Measurements from ENCODE around the gene FAM120C. TPM values are rescaled to one million over a fixed set of nuclear protein-coding genes. Genes with fewer than 3 reads are reported as not detected.
A peak's percentile ranks its signal among the peaks of the same experiment; 100 is the strongest.

FAM120C gene
- total and polyA plus RNA-seq, 7 experiments from 2014 or later: 8.0 to 24.7 (median 15.1) TPM

- H3K27me3 ChIP-seq (ENCODE audit: control insufficient read depth in 2 of 2, insufficient read depth in 2 of 2, low read length in 2 of 2): no peaks in the 10 kb centered on the region
- H3K9me3 ChIP-seq (ENCODE audit: control insufficient read depth in 2 of 3, low read length in 3 of 3): no peaks in the 10 kb centered on the region
- DNase-seq: no peak
- Mint-ChIP-seq H3K27me3 (no peaks in the 10 kb centered on the region), H3K4me1 (peaks cover 0 to 4% (median 0%) of the 10 kb centered on the region in 7 donors), H3K36me3 (peaks cover 0 to 12% (median 12%) of the 10 kb centered on the region in 5 donors), H3K4me3 (no peak overlapping the region), H3K9me3 (no peaks in the 10 kb centered on the region), H3K27ac (peak overlapping the region in 2 of 9 donors; percentile 4 to 38)
- ATAC-seq: no peak
- H3K4me1 ChIP-seq (ENCODE audit: control insufficient read depth in 2 of 2, insufficient read depth in 2 of 2, low read length in 2 of 2): no peaks in the 10 kb centered on the region
- CTCF ChIA-PET: no interaction called here
- intact Hi-C loops (cut with micrococcal nuclease): no loop called here
- POLR2A ChIA-PET: interaction anchor here (1.6 kb wide), 1 partner anchor 10 kb away, joined by 4 read pairs; no protein-coding TSS in a partner anchor
- H3K36me3 ChIP-seq (ENCODE audit: control insufficient read depth in 2 of 3, insufficient read depth in 3 of 3, low read length in 3 of 3): no peaks in the 10 kb centered on the region
- no peak overlapping the region for H3K27ac ChIP-seq (ENCODE audit: low read depth, low read length)
- no peak overlapping the region for H3K4me3 ChIP-seq (ENCODE audit: low read length)
Measured at GRCh38 chrX:54171091-54171490, 12.0 kb downstream of the FAM120C start.

- no peaks in the 10 kb centered on the region for H3K36me3 ChIP-seq (ENCODE audit: control insufficient read depth in 2 of 3, insufficient read depth in 3 of 3, low read length in 3 of 3)
- Mint-ChIP-seq H3K27ac (no peak overlapping the region), H3K36me3 (no peaks in the 10 kb centered on the region), H3K27me3 (no peaks in the 10 kb centered on the region), H3K4me1 (no peaks in the 10 kb centered on the region), H3K4me3 (no peak overlapping the region), H3K9me3 (no peaks in the 10 kb centered on the region)
- DNase-seq (no peak), ATAC-seq (no peak)
- no peak overlapping the region for H3K27ac ChIP-seq (ENCODE audit: low read depth, low read length)
- CTCF ChIA-PET: no interaction called here
- POLR2A ChIA-PET: no interaction called here
- intact Hi-C loops (cut with micrococcal nuclease): no loop called here
- no peaks in the 10 kb centered on the region for H3K9me3 ChIP-seq (ENCODE audit: control insufficient read depth in 2 of 3, low read length in 3 of 3)
- H3K27me3 ChIP-seq (ENCODE audit: control insufficient read depth in 2 of 2, insufficient read depth in 2 of 2, low read length in 2 of 2): no peaks in the 10 kb centered on the region
- H3K4me1 ChIP-seq (ENCODE audit: control insufficient read depth in 2 of 2, insufficient read depth in 2 of 2, low read length in 2 of 2): no peaks in the 10 kb centered on the region
- H3K4me3 ChIP-seq (ENCODE audit: low read length): no peak overlapping the region
Measured at GRCh38 chrX:54166915-54167314, 16.1 kb downstream of the FAM120C start.

GRCh38 chrX:54157561-54157960 is 25.5 kb downstream of the FAM120C start:
- CTCF ChIA-PET: no interaction called here
- no peak for ATAC-seq
- intact Hi-C loops (cut with micrococcal nuclease): no loop called here
- no peaks in the 10 kb centered on the region for H3K36me3 ChIP-seq (ENCODE audit: control insufficient read depth in 2 of 3, insufficient read depth in 3 of 3, low read length in 3 of 3)
- Mint-ChIP-seq H3K36me3 (peaks cover 6 to 31% (median 25%) of the 10 kb centered on the region in 5 donors), H3K9me3 (no peaks in the 10 kb centered on the region), H3K27ac (no peak overlapping the region), H3K27me3 (no peaks in the 10 kb centered on the region), H3K4me3 (no peak overlapping the region), H3K4me1 (peaks cover 0 to 9% (median 0%) of the 10 kb centered on the region in 7 donors)
- H3K27ac ChIP-seq (ENCODE audit: low read depth, low read length): no peak overlapping the region
- POLR2A ChIA-PET: no interaction called here
- H3K27me3 ChIP-seq (ENCODE audit: control insufficient read depth in 2 of 2, insufficient read depth in 2 of 2, low read length in 2 of 2): no peaks in the 10 kb centered on the region
- DNase-seq: no peak
- no peaks in the 10 kb centered on the region for H3K4me1 ChIP-seq (ENCODE audit: control insufficient read depth in 2 of 2, insufficient read depth in 2 of 2, low read length in 2 of 2)
- no peak overlapping the region for H3K4me3 ChIP-seq (ENCODE audit: low read length)
- H3K9me3 ChIP-seq (ENCODE audit: control insufficient read depth in 2 of 3, low read length in 3 of 3): no peaks in the 10 kb centered on the region

- intact Hi-C loops (cut with micrococcal nuclease): no loop called here
- POLR2A ChIA-PET: no interaction called here
- Mint-ChIP-seq H3K4me3 (no peak overlapping the region), H3K4me1 (no peaks in the 10 kb centered on the region), H3K27me3 (no peaks in the 10 kb centered on the region), H3K27ac (no peak overlapping the region), H3K36me3 (peaks cover 4 to 40% (median 19%) of the 10 kb centered on the region in 5 donors), H3K9me3 (peaks cover 0 to 9% (median 0%) of the 10 kb centered on the region in 11 donors)
- H3K4me1 ChIP-seq (ENCODE audit: control insufficient read depth in 2 of 2, insufficient read depth in 2 of 2, low read length in 2 of 2): no peaks in the 10 kb centered on the region
- no peaks in the 10 kb centered on the region for H3K9me3 ChIP-seq (ENCODE audit: control insufficient read depth in 2 of 3, low read length in 3 of 3)
- no peak overlapping the region for H3K4me3 ChIP-seq (ENCODE audit: low read length)
- CTCF ChIA-PET: no interaction called here
- H3K36me3 ChIP-seq (ENCODE audit: control insufficient read depth in 2 of 3, insufficient read depth in 3 of 3, low read length in 3 of 3): peaks cover 0 to 11% (median 0%) of the 10 kb centered on the region in 3 experiments
- H3K27me3 ChIP-seq (ENCODE audit: control insufficient read depth in 2 of 2, insufficient read depth in 2 of 2, low read length in 2 of 2): no peaks in the 10 kb centered on the region
- H3K27ac ChIP-seq (ENCODE audit: low read depth, low read length): no peak overlapping the region
- no peak for ATAC-seq
- DNase-seq: no peak
Measured at GRCh38 chrX:54134269-54134668, 48.8 kb downstream of the FAM120C start.

- Mint-ChIP-seq H3K4me3 (no peak overlapping the region), H3K9me3 (peaks cover 0 to 3% (median 0%) of the 10 kb centered on the region in 11 donors), H3K4me1 (no peaks in the 10 kb centered on the region), H3K27me3 (no peaks in the 10 kb centered on the region), H3K27ac (no peak overlapping the region), H3K36me3 (peaks cover 0 to 16% (median 4%) of the 10 kb centered on the region in 5 donors)
- H3K27ac ChIP-seq (ENCODE audit: low read depth, low read length): no peak overlapping the region
- no peaks in the 10 kb centered on the region for H3K27me3 ChIP-seq (ENCODE audit: control insufficient read depth in 2 of 2, insufficient read depth in 2 of 2, low read length in 2 of 2)
- no peaks in the 10 kb centered on the region for H3K36me3 ChIP-seq (ENCODE audit: control insufficient read depth in 2 of 3, insufficient read depth in 3 of 3, low read length in 3 of 3)
- no peak for DNase-seq
- H3K4me3 ChIP-seq (ENCODE audit: low read length): no peak overlapping the region
- CTCF ChIA-PET: no interaction called here
- POLR2A ChIA-PET: no interaction called here
- H3K9me3 ChIP-seq (ENCODE audit: control insufficient read depth in 2 of 3, low read length in 3 of 3): no peaks in the 10 kb centered on the region
- ATAC-seq: no peak
- no peaks in the 10 kb centered on the region for H3K4me1 ChIP-seq (ENCODE audit: control insufficient read depth in 2 of 2, insufficient read depth in 2 of 2, low read length in 2 of 2)
- intact Hi-C loops (cut with micrococcal nuclease): no loop called here
Measured at GRCh38 chrX:54116391-54116790, 66.7 kb downstream of the FAM120C start.

GRCh38 chrX:54093571-54093970 is 89.5 kb downstream of the FAM120C start:
- DNase-seq (no peak), ATAC-seq (no peak)
- Histone ChIP-seq H3K27ac (ENCODE audit: low read depth, low read length) (no peak overlapping the region), H3K27me3 (ENCODE audit: control insufficient read depth in 2 of 2, insufficient read depth in 2 of 2, low read length in 2 of 2) (no peaks in the 10 kb centered on the region), H3K4me3 (ENCODE audit: low read length) (no peak overlapping the region), H3K36me3 (ENCODE audit: control insufficient read depth in 2 of 3, insufficient read depth in 3 of 3, low read length in 3 of 3) (no peaks in the 10 kb centered on the region), H3K9me3 (ENCODE audit: control insufficient read depth in 2 of 3, low read length in 3 of 3) (no peaks in the 10 kb centered on the region), H3K4me1 (ENCODE audit: control insufficient read depth in 2 of 2, insufficient read depth in 2 of 2, low read length in 2 of 2) (no peaks in the 10 kb centered on the region)
- Mint-ChIP-seq H3K27ac (no peak overlapping the region), H3K27me3 (no peaks in the 10 kb centered on the region), H3K4me1 (no peaks in the 10 kb centered on the region), H3K4me3 (no peak overlapping the region), H3K36me3 (peaks cover 0 to 4% (median 0%) of the 10 kb centered on the region in 5 donors), H3K9me3 (no peaks in the 10 kb centered on the region)
- CTCF ChIA-PET: no interaction called here
- intact Hi-C loops (cut with micrococcal nuclease): no loop called here
- POLR2A ChIA-PET: no interaction called here

- no peak for DNase-seq
- CTCF ChIA-PET: no interaction called here
- Mint-ChIP-seq H3K27ac (no peak overlapping the region), H3K4me1 (no peaks in the 10 kb centered on the region), H3K36me3 (peaks cover 0 to 4% (median 0%) of the 10 kb centered on the region in 5 donors), H3K27me3 (no peaks in the 10 kb centered on the region), H3K4me3 (no peak overlapping the region), H3K9me3 (no peaks in the 10 kb centered on the region)
- Histone ChIP-seq H3K27me3 (ENCODE audit: control insufficient read depth in 2 of 2, insufficient read depth in 2 of 2, low read length in 2 of 2) (no peaks in the 10 kb centered on the region), H3K27ac (ENCODE audit: low read depth, low read length) (no peak overlapping the region), H3K9me3 (ENCODE audit: control insufficient read depth in 2 of 3, low read length in 3 of 3) (no peaks in the 10 kb centered on the region), H3K4me3 (ENCODE audit: low read length) (no peak overlapping the region), H3K4me1 (ENCODE audit: control insufficient read depth in 2 of 2, insufficient read depth in 2 of 2, low read length in 2 of 2) (no peaks in the 10 kb centered on the region), H3K36me3 (ENCODE audit: control insufficient read depth in 2 of 3, insufficient read depth in 3 of 3, low read length in 3 of 3) (no peaks in the 10 kb centered on the region)
- no peak for ATAC-seq
- intact Hi-C loops (cut with micrococcal nuclease): no loop called here
- POLR2A ChIA-PET: no interaction called here
Measured at GRCh38 chrX:54093159-54093558, 89.9 kb downstream of the FAM120C start.

Data from naive thymus-derived CD4-positive, alpha-beta T cell (primary cell).